Uterus (tissue), 2 donors: ENCODE results near the gene CECR2.

Experiments
- CTCF ChIP-seq, 4 experiments: fragments of 200-600 bp in 2 of 4; fragments of 450-650 bp in 2 of 4; sonication (generic) in 2 of 4; IDR thresholded peaks; one replicate each; pipeline ENCODE4 v1.5.1; 2016 to 2019; ENCODE audit warnings: antibody characterized with exemption in 4 of 4, mild to moderate bottlenecking in 2 of 4, moderate library complexity in 1 of 4
- POLR2A ChIP-seq, 2 donors: fragments of 450-650 bp; IDR thresholded peaks; one replicate each; pipeline ENCODE4 v1.6.1; 2016; ENCODE audit warnings: antibody characterized with exemption in 2 of 2, mild to moderate bottlenecking in 1 of 2, moderate library complexity in 1 of 2

- TF ChIP-seq CTCF (IDR thresholded peaks at IDR 0.05) = no peak
- TF ChIP-seq POLR2A (IDR thresholded peaks at IDR 0.05) = no peak
These were observed 28.7 kb downstream of the CECR2 start for GRCh38 chr22:17397756-17398547.
